ENCODE results near the gene OR4D2. TPM values are rescaled to one million over a fixed set of nuclear protein-coding genes. Genes with fewer than 3 reads are reported as not detected.

Gene OR4D2
- total RNA-seq, 1 donor from 2014 or later, result not detected

- no peak for TF ChIP-seq CTCF (conservative IDR thresholded peaks at IDR 0.05; ENCODE audit: low read depth, low read length)
- DNase-seq (ENCODE audit: low read depth), result no peak
- H3K4me3 ChIP-seq (ENCODE audit: low read depth, low read length), result no peak overlapping the region
Observed at GRCh38 chr17:58204796-58205195, 38.0 kb downstream of the OR4D2 start.

GRCh38 chr17:58205936-58206335 is 39.2 kb downstream of the OR4D2 start:
- TF ChIP-seq CTCF (conservative IDR thresholded peaks at IDR 0.05; ENCODE audit: low read depth, low read length), result no peak
- no peak for DNase-seq (ENCODE audit: low read depth)
- no peak overlapping the region for H3K4me3 ChIP-seq (ENCODE audit: low read depth, low read length)

DNA sequence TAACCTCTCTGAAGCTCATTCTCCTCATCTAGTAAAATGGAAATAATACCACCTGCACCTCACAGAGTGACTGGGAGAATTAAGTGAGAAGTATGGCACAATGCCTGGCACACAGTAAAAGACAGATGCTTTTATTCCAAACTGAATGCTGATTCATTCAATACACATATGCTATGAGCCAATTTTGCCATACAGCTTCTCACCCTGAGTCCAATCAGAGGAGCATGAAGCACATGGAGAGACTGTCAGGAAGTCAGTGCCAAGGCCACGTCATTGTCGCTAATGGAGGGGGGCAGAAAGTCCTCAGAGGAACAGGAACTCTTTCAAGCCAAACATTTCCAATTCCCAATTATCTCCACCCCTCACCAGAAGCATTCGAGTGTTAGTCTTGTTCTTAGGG is 40.7 kb downstream of the OR4D2 start:
- no peak for DNase-seq (ENCODE audit: low read depth)

GRCh38 chr17:58208344-58208743 is 41.6 kb downstream of the OR4D2 start:
- no peak overlapping the region for H3K4me3 ChIP-seq (ENCODE audit: low read depth, low read length)
- no peak for TF ChIP-seq CTCF (conservative IDR thresholded peaks at IDR 0.05; ENCODE audit: low read depth, low read length)
- no peak for DNase-seq (ENCODE audit: low read depth)

More for the DNA sequence above, 40.7 kb downstream of the OR4D2 start:
- no peak overlapping the region for H3K4me3 ChIP-seq (ENCODE audit: low read depth, low read length)
- no peak for TF ChIP-seq CTCF (conservative IDR thresholded peaks at IDR 0.05; ENCODE audit: low read depth, low read length)

- no peak overlapping the region for H3K4me3 ChIP-seq (ENCODE audit: low read depth, low read length)
- TF ChIP-seq CTCF (conservative IDR thresholded peaks at IDR 0.05; ENCODE audit: low read depth, low read length), result peak; percentile 20
- DNase-seq (ENCODE audit: low read depth), result no peak
Observed at GRCh38 chr17:58210922-58211321, 44.1 kb downstream of the OR4D2 start.

DNA sequence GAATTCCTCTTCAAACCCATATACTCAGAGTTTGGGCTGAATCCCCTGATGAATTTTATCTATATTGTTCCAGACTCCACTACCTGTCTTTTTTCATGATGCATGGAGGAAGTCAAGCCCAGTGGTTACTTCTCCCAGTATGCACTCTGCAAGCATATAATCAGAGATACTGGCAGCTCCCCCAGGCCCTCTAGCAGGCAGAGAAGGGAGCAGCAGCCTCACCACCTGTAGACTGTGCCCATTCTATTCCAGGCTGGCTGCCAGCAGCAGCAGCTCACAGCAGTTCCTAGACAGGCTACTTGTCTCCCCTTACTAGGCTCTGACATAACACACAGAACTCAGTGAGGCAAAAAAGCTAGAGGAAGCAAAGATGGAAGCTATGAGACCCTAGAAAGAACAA is 48.9 kb downstream of the OR4D2 start:
- no peak for DNase-seq (ENCODE audit: low read depth)
- H3K4me3 ChIP-seq (ENCODE audit: low read depth, low read length), result no peak overlapping the region
- peak; percentile 18 for TF ChIP-seq CTCF (conservative IDR thresholded peaks at IDR 0.05; ENCODE audit: low read depth, low read length)

DNA sequence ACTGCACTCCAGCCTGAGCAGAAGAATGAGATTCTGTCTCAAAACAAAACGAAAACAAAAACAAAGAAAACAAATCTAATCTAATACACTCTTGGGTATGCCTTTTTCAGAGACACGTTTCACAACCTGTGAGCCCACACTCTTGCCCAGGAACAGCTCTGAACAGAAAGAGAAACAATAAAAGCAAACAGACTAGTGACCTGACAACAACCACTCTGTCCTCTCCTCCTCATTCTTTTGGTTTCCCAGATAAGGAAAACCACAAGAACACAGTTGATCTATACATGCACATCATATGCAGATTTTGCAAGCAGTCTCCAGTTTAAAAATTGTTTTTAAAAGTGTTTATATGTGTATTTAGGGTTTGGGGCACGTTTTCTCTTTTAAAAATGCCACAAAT is 51.0 kb downstream of the OR4D2 start:
- TF ChIP-seq CTCF (conservative IDR thresholded peaks at IDR 0.05; ENCODE audit: low read depth, low read length), result no peak
- DNase-seq (ENCODE audit: low read depth), result no peak
- no peak overlapping the region for H3K4me3 ChIP-seq (ENCODE audit: low read depth, low read length)
